ENCODE measurements around the gene ADAMTS8. TPM values are rescaled to one million over a fixed set of nuclear protein-coding genes. Genes with fewer than 3 reads are reported as not detected.

The ADAMTS8 gene
- total RNA-seq, 4 donors from 2014 or later = 1.2 to 7.3 (median 4.6) TPM

GRCh38 chr11:130403271-130403804 lies 25.1 kb downstream of the ADAMTS8 start:
- H3K27me3 ChIP-seq = no peaks in the 10 kb centered on the region
- TF ChIP-seq CTCF (IDR thresholded peaks at IDR 0.05) = no peak
- no peak for TF ChIP-seq POLR2A (IDR thresholded peaks at IDR 0.05)
- DNase-seq = peak; percentile 69 to 73
- H3K27ac ChIP-seq = peak overlapping the region; percentile 75 to 77
- intact Hi-C loops (cut with DNase I; ENCODE audit: low total_unique reads) = no loop called here
- peaks cover 10 to 22% of the 10 kb centered on the region in 2 donors for H3K4me1 ChIP-seq
- H3K9me3 ChIP-seq = no peaks in the 10 kb centered on the region
- no peak overlapping the region for H3K4me3 ChIP-seq
- no peaks in the 10 kb centered on the region for H3K36me3 ChIP-seq

DNA sequence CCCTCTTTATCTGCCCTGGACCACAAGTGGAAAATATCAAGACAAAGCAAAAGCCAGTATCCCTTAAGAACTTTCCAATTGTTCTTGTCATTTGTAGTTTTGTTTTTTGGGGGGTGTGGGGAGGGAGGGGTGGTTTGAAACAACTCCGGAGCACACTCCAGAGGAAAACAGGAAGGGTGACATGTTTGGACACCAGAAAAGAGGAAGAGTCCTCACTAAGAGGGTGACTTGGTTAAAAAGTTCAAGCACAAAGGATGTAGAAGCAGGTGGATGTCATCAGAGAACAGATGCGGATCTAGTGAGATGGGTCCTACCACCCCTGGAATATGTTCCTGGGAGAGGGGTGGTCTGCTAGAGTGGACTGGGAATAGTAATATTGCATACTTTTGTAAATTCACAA lies 25.8 kb downstream of the ADAMTS8 start:
- TF ChIP-seq POLR2A (IDR thresholded peaks at IDR 0.05) = no peak
- TF ChIP-seq CTCF (IDR thresholded peaks at IDR 0.05) = no peak

GRCh38 chr11:130400781-130401483 lies 27.5 kb downstream of the ADAMTS8 start:
- no peak for DNase-seq
- intact Hi-C loops (cut with DNase I; ENCODE audit: low total_unique reads) = no loop called here
- TF ChIP-seq CTCF (IDR thresholded peaks at IDR 0.05) (no peak), POLR2A (IDR thresholded peaks at IDR 0.05) (no peak)
- peak overlapping the region; percentile 75 to 77 for H3K27ac ChIP-seq
- H3K36me3 ChIP-seq = no peaks in the 10 kb centered on the region
- H3K9me3 ChIP-seq = no peaks in the 10 kb centered on the region
- H3K4me1 ChIP-seq = peaks cover 10 to 16% of the 10 kb centered on the region in 2 donors
- no peak overlapping the region for H3K4me3 ChIP-seq
- H3K27me3 ChIP-seq = no peaks in the 10 kb centered on the region

More for the DNA sequence above, 25.8 kb downstream of the ADAMTS8 start:
- Histone ChIP-seq H3K4me1 (peaks cover 10 to 18% of the 10 kb centered on the region in 2 donors), H3K4me3 (no peak overlapping the region), H3K27ac (peak overlapping the region; percentile 75 to 77), H3K36me3 (no peaks in the 10 kb centered on the region), H3K9me3 (no peaks in the 10 kb centered on the region), H3K27me3 (no peaks in the 10 kb centered on the region)
- intact Hi-C loops (cut with DNase I; ENCODE audit: low total_unique reads) = no loop called here
- DNase-seq = no peak

DNA sequence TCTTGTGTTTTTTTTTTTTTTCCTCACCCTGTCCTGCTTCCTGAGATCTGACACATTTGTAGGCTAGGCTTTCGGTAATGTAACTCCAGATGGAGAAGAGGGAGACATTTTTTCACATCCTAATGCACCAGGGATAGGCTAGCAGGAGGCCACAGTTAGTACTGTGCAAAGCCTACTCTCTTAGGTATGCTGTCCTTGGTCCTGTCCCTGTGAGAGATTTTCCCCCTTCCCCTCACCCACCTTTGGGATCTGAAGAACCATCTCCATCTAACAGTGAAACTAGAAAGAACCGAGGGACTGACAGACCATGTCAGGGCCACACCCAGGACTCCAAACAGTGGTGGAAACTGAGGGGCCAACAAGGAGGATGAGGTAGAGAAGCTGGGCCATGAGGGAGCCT lies 29.2 kb downstream of the ADAMTS8 start:
- intact Hi-C loops (cut with DNase I; ENCODE audit: low total_unique reads) = no loop called here
- TF ChIP-seq POLR2A (IDR thresholded peaks at IDR 0.05) (no peak), CTCF (IDR thresholded peaks at IDR 0.05) (no peak)

DNA sequence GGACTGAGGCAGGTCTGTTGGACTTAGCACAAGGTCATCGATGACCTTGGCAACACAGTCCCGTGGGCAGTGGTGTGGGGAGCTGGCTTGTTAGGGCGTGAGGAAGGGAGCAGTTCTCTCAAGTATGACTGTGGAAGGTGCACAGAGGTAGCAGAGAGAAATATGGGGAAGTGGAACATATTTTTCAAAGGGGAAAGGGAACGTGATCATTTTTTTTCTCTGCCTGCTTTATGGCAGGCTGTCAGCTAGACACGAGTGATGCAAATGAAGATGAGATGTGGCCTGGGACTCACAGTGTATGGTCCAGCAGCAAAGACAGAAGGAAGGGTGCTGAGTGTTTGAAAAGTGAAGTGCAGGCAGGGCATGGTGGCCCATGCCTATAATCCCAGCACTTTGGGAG lies 30.6 kb downstream of the ADAMTS8 start:
- Histone ChIP-seq H3K36me3 (no peaks in the 10 kb centered on the region), H3K4me3 (no peak overlapping the region), H3K27ac (no peak overlapping the region), H3K9me3 (no peaks in the 10 kb centered on the region), H3K4me1 (peaks cover 6 to 11% of the 10 kb centered on the region in 2 donors), H3K27me3 (no peaks in the 10 kb centered on the region)
- no peak for DNase-seq
- intact Hi-C loops (cut with DNase I; ENCODE audit: low total_unique reads) = no loop called here
- TF ChIP-seq CTCF (IDR thresholded peaks at IDR 0.05) (no peak), POLR2A (IDR thresholded peaks at IDR 0.05) (no peak)

More for the DNA sequence above, 29.2 kb downstream of the ADAMTS8 start:
- no peak overlapping the region for H3K27ac ChIP-seq
- H3K4me3 ChIP-seq = no peak overlapping the region
- H3K27me3 ChIP-seq = no peaks in the 10 kb centered on the region
- H3K36me3 ChIP-seq = no peaks in the 10 kb centered on the region
- peaks cover 10 to 16% of the 10 kb centered on the region in 2 donors for H3K4me1 ChIP-seq
- no peak for DNase-seq
- no peaks in the 10 kb centered on the region for H3K9me3 ChIP-seq
